A673 (cell line): ENCODE measurements around the gene TENM4. TPM values are rescaled to one million over a fixed set of nuclear protein-coding genes. Genes with fewer than 3 reads are reported as not detected.

Experiments used
- BruUV-seq: library from RNA; stranded (reverse); fragments of 400-500 nt; replicated peaks from 2 replicates; lab custom pipeline; 2021; lab: Mats Ljungman, UMichigan
- CTCF ChIA-PET: fragments of 300-600 bp; sonication (Branson Sonifier 250); formaldehyde crosslinking; loops from one replicate; lab custom pipeline; 2022; ENCODE audit warnings: antibody characterized with exemption; lab: Charles Lee
- POLR2A ChIA-PET: fragments of 300-600 bp; sonication (Branson Sonifier 250); formaldehyde crosslinking; loops from one replicate; lab custom pipeline; 2022; ENCODE audit warnings: antibody characterized with exemption; ENCODE audit not compliant: low non-redundant PET; lab: Charles Lee
- DNase-seq: peaks from one replicate; pipeline ENCODE4 v3.0.0-alpha.2; 2015; ENCODE audit warnings: low spot score
- H3K27ac ChIP-seq: fragments of 200-600 bp; sonication (generic); 2 replicates; pipeline ENCODE4 v1.5.1; 2016; ENCODE audit warnings: mixed run types, low read depth, mild to moderate bottlenecking, mixed read lengths, antibody characterized with exemption, low read length; ENCODE audit not compliant: poor library complexity, severe bottlenecking
- H3K27me3 ChIP-seq: fragments of 200-600 bp; sonication (generic); replicated peaks from 2 replicates; pipeline ENCODE4 v1.6.1; 2017; ENCODE audit warnings: mixed run types, low read depth, mild to moderate bottlenecking, mixed read lengths, antibody characterized with exemption, low read length; ENCODE audit not compliant: insufficient read depth, poor library complexity
- H3K36me3 ChIP-seq: fragments of 200-600 bp; sonication (generic); 2 replicates; pipeline ENCODE4 v1.6.1; 2016; ENCODE audit warnings: mixed run types, mild to moderate bottlenecking, mixed read lengths, antibody characterized with exemption, low read length; ENCODE audit not compliant: insufficient read depth, poor library complexity, severe bottlenecking
- H3K4me1 ChIP-seq: fragments of 200-600 bp; sonication (generic); 2 replicates; pipeline ENCODE4 v1.6.1; 2017; ENCODE audit warnings: mixed run types, mild to moderate bottlenecking, mixed read lengths, antibody characterized with exemption, low read length; ENCODE audit not compliant: insufficient read depth, poor library complexity, severe bottlenecking
- H3K4me3 ChIP-seq: fragments of 200-600 bp; sonication (generic); 2 replicates; pipeline ENCODE4 v1.5.1; 2016; ENCODE audit warnings: low read depth, mixed run types, mild to moderate bottlenecking, mixed read lengths, low read length; ENCODE audit not compliant: poor library complexity, severe bottlenecking
- H3K9me3 ChIP-seq: fragments of 200-600 bp; sonication (generic); 2 replicates; pipeline ENCODE4 v1.6.1; 2016; ENCODE audit warnings: mixed run types, low read depth, mild to moderate bottlenecking, mixed read lengths, antibody characterized with exemption, low read length; ENCODE audit not compliant: poor library complexity, severe bottlenecking
- EZH2 ChIP-seq: fragments of 200-600 bp; sonication (generic); IDR thresholded peaks from 2 replicates; pipeline ENCODE4 v1.6.1; 2017; ENCODE audit warnings: borderline replicate concordance, low read depth, mild to moderate bottlenecking, mixed read lengths, antibody characterized with exemption, low read length; ENCODE audit not compliant: poor library complexity, severe bottlenecking
- intact Hi-C: fragments of 100-400 bp; cut with micrococcal nuclease; formaldehyde crosslinking; loops from one replicate; pipeline ENCODE4 v1.10.0; 2022; ENCODE audit not compliant: unreplicated experiment
- total RNA-seq: library from RNA; stranded (reverse); gene quantifications from 2 replicates; pipeline ENCODE4 v1.2.3, GENCODE V29; 2021
- TF ChIP-seq, protein P1 (sequence below): fragments of 300-800, 200-600 bp; sonication (generic); conservative IDR thresholded peaks from 2 replicates; pipeline ENCODE4 v1.5.1; 2017; ENCODE audit warnings: low read depth, mild to moderate bottlenecking, antibody characterized with exemption, low read length, moderate library complexity, mixed read lengths

TENM4 gene
- total RNA-seq, 1 experiment from 2014 or later: 0.11 TPM

DNA sequence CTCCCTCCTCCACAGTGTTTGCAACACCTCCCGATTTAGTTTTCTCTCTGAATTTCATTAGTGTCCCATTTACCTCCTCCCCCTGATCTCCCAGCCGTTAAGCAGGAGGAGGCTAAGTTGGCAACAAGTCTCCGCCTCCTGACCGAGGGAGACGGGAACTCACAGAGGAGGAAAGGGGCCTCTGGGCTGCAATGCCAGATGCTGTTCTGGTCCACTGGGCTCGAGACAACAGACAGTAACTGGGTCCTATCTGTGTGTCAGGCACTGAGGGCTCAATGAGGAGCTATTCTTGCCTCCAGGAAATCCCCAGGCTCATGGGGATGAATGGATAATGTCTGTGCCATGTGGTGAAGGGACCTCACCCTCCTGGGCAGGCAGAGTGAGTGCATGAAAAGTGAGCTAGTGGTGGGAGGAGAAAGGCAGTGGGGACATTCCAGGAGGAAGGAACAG, 228.1 kb downstream of the TENM4 start:
- no peaks in the 10 kb centered on the region for H3K36me3 ChIP-seq
- intact Hi-C loops: no loop called here
- ChIA-PET CTCF (no interaction called here), POLR2A (no interaction called here)
- H3K27ac ChIP-seq: no peak overlapping the region
- H3K4me1 ChIP-seq: no peaks in the 10 kb centered on the region
- no TSS peak for BruUV-seq
- H3K9me3 ChIP-seq: no peaks in the 10 kb centered on the region
- H3K27me3 ChIP-seq: peaks cover 15% of the 10 kb centered on the region
- no peak for DNase-seq
- no peak for TF ChIP-seq EZH2
- TF ChIP-seq, protein P1, sequence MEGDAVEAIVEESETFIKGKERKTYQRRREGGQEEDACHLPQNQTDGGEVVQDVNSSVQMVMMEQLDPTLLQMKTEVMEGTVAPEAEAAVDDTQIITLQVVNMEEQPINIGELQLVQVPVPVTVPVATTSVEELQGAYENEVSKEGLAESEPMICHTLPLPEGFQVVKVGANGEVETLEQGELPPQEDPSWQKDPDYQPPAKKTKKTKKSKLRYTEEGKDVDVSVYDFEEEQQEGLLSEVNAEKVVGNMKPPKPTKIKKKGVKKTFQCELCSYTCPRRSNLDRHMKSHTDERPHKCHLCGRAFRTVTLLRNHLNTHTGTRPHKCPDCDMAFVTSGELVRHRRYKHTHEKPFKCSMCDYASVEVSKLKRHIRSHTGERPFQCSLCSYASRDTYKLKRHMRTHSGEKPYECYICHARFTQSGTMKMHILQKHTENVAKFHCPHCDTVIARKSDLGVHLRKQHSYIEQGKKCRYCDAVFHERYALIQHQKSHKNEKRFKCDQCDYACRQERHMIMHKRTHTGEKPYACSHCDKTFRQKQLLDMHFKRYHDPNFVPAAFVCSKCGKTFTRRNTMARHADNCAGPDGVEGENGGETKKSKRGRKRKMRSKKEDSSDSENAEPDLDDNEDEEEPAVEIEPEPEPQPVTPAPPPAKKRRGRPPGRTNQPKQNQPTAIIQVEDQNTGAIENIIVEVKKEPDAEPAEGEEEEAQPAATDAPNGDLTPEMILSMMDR: no peak
- no peak overlapping the region for H3K4me3 ChIP-seq

DNA sequence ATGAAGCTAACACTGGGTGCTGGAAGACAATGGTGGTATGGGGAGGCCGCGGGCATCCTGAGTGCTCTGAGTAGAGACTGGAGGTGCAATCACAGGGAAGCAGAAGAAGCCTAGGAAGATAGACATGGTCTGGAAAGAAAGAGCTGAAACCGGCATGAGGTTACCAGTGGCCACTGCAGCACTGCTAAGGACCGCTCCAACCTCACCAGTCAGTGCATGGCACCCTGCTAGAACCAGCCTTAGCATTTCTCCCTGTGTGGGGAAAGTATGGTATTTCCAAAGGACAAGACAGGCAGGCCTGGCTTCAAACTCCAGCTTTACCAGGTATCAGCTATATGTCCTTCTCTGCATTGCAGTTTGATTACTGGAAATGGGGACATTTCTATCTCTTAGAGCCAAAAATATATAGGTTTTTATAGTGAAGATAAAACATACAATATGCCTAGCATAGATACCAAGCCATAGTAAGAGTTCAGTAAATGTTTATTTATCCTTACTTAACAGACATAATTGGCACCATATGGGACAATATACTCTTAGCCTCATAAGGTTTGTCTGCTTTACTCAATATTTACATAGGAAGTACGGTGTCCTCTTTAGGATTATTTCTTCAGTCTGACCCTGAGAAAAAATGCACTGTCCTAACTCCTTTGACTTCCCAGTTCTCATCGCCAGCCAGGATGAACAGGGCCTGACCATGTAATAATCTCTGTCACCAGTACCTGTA, 231.1 kb downstream of the TENM4 start:
- TF ChIP-seq, protein P1: no peak
- no peak for TF ChIP-seq EZH2
- Histone ChIP-seq H3K4me3 (no peak overlapping the region), H3K4me1 (no peaks in the 10 kb centered on the region), H3K36me3 (no peaks in the 10 kb centered on the region), H3K27ac (no peak overlapping the region), H3K9me3 (no peaks in the 10 kb centered on the region), H3K27me3 (peaks cover 3% of the 10 kb centered on the region)
- DNase-seq: no peak
- intact Hi-C loops: no loop called here
- BruUV-seq: no TSS peak
- POLR2A ChIA-PET: no interaction called here
- CTCF ChIA-PET: no interaction called here

DNA sequence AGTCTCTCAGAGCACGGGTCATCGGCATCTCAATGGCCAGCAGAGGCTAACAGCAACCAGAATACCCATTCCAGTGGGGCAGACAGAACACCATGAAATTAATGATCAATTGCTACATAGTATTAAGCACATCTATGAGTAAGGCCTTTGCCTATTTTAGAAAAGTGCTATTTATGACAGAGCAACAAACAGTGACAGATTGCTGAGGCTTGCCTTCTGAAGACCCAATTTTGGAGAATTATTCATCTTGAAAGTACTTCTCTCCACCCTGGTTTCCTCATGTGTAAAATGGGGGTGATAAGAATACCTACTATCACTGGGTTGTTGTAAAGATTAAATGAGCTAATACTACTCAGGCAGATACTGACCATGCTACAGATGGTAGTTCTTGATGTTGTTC, 232.7 kb downstream of the TENM4 start:
- Histone ChIP-seq H3K4me1 (no peaks in the 10 kb centered on the region), H3K9me3 (no peaks in the 10 kb centered on the region), H3K36me3 (no peaks in the 10 kb centered on the region), H3K27ac (no peak overlapping the region), H3K27me3 (peaks cover 3% of the 10 kb centered on the region), H3K4me3 (no peak overlapping the region)
- TF ChIP-seq, protein P1: no peak
- TF ChIP-seq EZH2: no peak
- ChIA-PET POLR2A (no interaction called here), CTCF (no interaction called here)
- intact Hi-C loops: no loop called here
- BruUV-seq: no TSS peak
- DNase-seq: no peak
